GM12875 (cell line): ENCODE results near the gene HES7.

Experiments used
- H3K4me3 ChIP-seq: one replicate; pipeline ENCODE4 v1.5.1; 2011; ENCODE audit warnings: low read depth, low read length, control low read depth
- CTCF ChIP-seq: IDR thresholded peaks from 2 replicates; pipeline ENCODE4 v1.5.1; 2011; ENCODE audit warnings: low read depth, mild to moderate bottlenecking, control low read depth, inconsistent platforms, low read length, moderate library complexity, borderline replicate concordance; ENCODE audit not compliant: insufficient read depth

The HES7 gene

GRCh38 chr17:8133399-8133798 lies 9.5 kb upstream of the HES7 start:
- no peak overlapping the region for H3K4me3 ChIP-seq
- no peak for TF ChIP-seq CTCF

- no peak for TF ChIP-seq CTCF
- H3K4me3 ChIP-seq = no peak overlapping the region
Observed at GRCh38 chr17:8131844-8132441, 8.0 kb upstream of the HES7 start.

- H3K4me3 ChIP-seq = no peak overlapping the region
- TF ChIP-seq CTCF = no peak
Observed at GRCh38 chr17:8128125-8128784, 4.3 kb upstream of the HES7 start.

- H3K4me3 ChIP-seq = peak overlapping the region; percentile 76
- TF ChIP-seq CTCF = no peak
Observed at GRCh38 chr17:8126491-8127066, 2.7 kb upstream of the HES7 start.

- TF ChIP-seq CTCF = no peak
- peak overlapping the region; percentile 76 for H3K4me3 ChIP-seq
Observed at GRCh38 chr17:8125947-8126490, 2.1 kb upstream of the HES7 start.

GRCh38 chr17:8125154-8125946 lies 1.4 kb upstream of the HES7 start:
- TF ChIP-seq CTCF = no peak
- peak overlapping the region; percentile 76 for H3K4me3 ChIP-seq
